Embryonic facial prominence (tissue), 1 donor: ENCODE data around the gene C2.
"Not testable (repeated sequence)": the region's sequence is repeated elsewhere in the genome, so short reads cannot be mapped to it uniquely, and the experiment has no call there.

ENCODE experiments used
- DNase-seq: peaks from one replicate; pipeline ENCODE4 v3.0.0-alpha.2; 2016; ENCODE audit errors: extremely low spot score

Gene C2

DNA sequence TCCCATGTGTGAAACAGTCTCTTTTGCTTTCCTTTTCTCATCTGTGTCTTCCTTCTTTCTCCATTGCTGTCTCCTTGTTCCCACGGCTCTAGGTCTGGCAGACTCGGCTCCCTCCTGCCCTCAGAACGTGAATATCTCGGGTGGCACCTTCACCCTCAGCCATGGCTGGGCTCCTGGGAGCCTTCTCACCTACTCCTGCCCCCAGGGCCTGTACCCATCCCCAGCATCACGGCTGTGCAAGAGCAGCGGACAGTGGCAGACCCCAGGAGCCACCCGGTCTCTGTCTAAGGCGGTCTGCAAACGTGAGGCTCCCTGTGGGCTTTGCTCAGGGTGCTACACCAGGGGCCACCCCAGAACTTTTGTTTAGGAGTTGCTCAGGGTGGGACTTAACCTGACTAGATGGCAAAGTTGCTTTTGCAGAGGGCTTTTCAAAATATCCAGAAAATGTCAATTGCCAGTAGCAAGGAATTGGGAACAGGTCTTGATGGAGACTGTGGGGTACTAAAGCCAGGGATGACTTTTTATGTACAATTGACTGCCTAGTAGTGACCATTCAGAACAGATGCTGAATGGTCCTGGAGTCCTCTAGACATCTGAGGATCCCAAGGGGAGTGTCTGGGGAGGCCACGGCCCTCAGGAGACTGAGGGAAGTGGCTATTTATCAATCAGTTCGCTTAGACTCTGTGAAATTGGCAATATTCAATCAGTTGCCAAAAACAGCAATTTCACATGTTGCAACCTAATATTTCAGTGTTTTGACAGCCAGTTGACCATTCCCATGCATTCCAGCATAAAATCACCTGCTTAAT lies 550 bp downstream of the C2 start:
- DNase-seq, result no peak

GRCh38 chr6:31928672-31928939 lies 1.1 kb downstream of the C2 start:
- DNase-seq, result no peak

DNA sequence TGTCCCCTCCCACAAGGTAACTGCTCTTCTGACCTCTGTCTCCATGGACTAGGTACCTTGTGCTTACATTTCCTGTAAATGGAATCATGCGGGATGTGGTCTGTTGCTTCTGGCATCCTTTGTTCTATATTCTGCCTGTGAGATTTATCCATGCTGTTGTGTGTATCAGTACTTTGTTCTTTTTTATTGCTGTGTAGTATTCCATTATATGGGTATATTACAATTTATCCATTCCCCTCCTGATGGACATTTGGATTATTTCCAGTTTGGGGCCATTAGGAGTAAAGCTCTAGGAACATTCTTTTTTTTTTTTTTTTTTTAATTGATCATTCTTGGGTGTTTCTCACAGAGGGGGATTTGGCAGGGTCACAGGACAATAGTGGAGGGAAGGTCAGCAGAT lies 3.4 kb downstream of the C2 start:
- no peak for DNase-seq

GRCh38 chr6:31932137-31932536 lies 4.6 kb downstream of the C2 start:
- DNase-seq, result not testable (repeated sequence)

- no peak for DNase-seq
These were observed 6.0 kb downstream of the C2 start for GRCh38 chr6:31933537-31933936.

- DNase-seq, result no peak
These were observed 7.5 kb downstream of the C2 start for GRCh38 chr6:31935021-31935420.

DNA sequence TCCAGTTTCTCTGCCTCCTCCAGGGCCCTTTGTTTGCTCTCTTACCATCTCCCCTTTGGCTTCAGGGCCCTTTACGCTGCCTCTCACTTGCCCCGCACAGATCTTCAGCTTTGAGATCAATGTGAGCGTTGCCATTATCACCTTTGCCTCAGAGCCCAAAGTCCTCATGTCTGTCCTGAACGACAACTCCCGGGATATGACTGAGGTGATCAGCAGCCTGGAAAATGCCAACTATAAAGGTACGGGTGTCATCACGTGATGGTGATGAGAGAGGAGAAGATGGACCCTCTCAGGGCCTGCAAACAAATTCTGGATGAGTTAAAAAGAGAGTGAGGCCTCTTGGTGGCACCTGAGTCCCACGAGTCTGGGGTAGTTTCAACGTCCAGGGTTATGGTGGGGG lies 8.3 kb downstream of the C2 start:
- no peak for DNase-seq

DNA sequence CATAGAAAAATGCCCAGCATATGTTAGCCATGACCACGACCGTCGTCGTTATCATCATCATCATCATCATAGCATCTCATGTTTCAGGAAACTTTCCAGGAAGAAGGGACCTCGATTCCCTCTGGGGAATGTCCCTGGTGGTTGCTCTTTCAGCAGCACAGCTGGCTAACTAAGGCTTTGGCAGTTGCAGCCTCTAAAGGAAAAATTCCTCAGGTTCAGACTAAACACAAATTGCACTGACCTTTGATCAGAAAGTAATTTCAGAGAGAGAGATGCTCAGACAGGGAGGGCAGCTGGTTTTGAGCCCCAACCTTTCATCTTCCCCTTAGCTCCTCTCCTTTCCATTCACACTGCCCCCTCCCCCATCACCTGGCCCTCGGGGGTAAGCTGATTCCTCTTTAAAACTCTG lies 12.7 kb downstream of the C2 start:
- DNase-seq, result no peak

DNA sequence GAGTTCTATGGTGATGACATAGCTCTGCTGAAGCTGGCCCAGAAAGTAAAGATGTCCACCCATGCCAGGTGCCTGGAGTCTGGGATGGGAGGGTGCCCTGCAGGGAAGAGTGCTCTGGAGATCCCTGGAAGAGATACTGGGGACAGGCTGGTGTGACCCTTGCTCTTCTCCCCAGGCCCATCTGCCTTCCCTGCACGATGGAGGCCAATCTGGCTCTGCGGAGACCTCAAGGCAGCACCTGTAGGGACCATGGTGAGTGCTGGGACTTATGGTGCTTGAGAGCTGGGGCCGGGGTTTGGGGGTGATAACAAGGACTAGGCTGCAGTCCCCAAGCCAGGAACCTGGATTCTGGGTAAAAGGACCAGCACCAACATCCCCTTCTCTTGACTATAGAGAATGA lies 16.2 kb downstream of the C2 start:
- DNase-seq, result peak; percentile 1

DNA sequence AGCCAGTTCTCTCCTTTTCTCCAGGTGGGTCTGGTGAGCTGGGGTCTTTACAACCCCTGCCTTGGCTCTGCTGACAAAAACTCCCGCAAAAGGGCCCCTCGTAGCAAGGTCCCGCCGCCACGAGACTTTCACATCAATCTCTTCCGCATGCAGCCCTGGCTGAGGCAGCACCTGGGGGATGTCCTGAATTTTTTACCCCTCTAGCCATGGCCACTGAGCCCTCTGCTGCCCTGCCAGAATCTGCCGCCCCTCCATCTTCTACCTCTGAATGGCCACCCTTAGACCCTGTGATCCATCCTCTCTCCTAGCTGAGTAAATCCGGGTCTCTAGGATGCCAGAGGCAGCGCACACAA lies 17.6 kb downstream of the C2 start:
- DNase-seq, result no peak

DNA sequence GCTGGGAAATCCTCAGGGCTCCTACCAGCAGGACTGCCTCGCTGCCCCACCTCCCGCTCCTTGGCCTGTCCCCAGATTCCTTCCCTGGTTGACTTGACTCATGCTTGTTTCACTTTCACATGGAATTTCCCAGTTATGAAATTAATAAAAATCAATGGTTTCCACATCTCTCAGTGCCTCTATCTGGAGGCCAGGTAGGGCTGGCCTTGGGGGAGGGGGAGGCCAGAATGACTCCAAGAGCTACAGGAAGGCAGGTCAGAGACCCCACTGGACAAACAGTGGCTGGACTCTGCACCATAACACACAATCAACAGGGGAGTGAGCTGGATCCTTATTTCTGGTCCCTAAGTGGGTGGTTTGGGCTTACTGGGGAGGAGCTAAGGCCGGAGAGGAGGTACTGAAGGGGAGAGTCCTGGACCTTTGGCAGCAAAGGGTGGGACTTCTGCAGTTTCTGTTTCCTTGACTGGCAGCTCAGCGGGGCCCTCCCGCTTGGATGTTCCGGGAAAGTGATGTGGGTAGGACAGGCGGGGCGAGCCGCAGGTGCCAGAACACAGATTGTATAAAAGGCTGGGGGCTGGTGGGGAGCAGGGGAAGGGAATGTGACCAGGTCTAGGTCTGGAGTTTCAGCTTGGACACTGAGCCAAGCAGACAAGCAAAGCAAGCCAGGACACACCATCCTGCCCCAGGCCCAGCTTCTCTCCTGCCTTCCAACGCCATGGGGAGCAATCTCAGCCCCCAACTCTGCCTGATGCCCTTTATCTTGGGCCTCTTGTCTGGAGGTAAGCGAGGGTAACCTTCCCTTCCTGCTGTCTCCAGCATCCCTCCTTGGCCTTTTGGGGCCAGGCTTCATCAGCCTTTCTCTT lies 18.2 kb downstream of the C2 start, which contains the start of gene CFB:
Gene CFB, plus strand, starts transcription at position 589 of the 863 bp plus-strand sequence. Its CDS starts 127 bp downstream, at position 716.
- no peak for DNase-seq

- DNase-seq, result no peak
These were observed 18.9 kb downstream of the C2 start for GRCh38 chr6:31946370-31946885.

DNA sequence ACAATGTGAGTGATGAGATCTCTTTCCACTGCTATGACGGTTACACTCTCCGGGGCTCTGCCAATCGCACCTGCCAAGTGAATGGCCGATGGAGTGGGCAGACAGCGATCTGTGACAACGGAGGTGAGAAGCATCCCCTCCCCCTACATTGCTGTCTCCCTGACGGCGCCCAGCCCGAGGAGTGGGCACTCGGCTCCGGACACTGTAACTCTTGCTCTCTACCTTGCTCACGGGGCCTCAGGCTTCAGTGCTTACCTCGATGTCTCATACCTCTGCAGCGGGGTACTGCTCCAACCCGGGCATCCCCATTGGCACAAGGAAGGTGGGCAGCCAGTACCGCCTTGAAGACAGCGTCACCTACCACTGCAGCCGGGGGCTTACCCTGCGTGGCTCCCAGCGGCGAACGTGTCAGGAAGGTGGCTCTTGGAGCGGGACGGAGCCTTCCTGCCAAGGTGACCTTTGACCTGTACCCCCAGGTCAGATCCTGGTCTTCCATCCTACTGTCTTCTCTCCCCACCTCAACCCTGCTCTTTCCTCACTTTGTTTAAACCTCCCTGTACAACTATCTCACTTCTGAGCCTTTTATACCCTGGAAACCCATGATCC lies 19.7 kb downstream of the C2 start:
- no peak for DNase-seq

- no peak for DNase-seq
These were observed 20.3 kb downstream of the C2 start for GRCh38 chr6:31947864-31948263.

DNA sequence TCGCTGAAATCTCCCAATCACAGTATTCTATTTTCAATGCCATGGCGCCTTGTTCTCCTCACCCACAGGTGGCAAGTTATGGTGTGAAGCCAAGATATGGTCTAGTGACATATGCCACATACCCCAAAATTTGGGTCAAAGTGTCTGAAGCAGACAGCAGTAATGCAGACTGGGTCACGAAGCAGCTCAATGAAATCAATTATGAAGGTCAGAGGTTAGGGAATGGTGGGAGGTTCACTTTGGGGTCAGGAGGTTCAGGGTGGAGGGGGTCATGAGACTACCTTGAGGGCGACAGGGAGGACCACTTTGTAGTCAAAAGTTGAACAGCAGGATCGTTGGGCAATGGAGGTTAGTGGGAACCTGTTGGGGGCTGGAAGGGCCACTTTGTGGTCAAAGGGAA lies 20.8 kb downstream of the C2 start:
- no peak for DNase-seq

- no peak for DNase-seq
These were observed 21.4 kb downstream of the C2 start for GRCh38 chr6:31948753-31949413.

GRCh38 chr6:31949926-31950548 lies 22.5 kb downstream of the C2 start:
- no peak for DNase-seq

GRCh38 chr6:31952140-31952805 lies 24.8 kb downstream of the C2 start:
- DNase-seq, result no peak

GRCh38 chr6:31952890-31953289 lies 25.4 kb downstream of the C2 start:
- DNase-seq, result no peak

DNA sequence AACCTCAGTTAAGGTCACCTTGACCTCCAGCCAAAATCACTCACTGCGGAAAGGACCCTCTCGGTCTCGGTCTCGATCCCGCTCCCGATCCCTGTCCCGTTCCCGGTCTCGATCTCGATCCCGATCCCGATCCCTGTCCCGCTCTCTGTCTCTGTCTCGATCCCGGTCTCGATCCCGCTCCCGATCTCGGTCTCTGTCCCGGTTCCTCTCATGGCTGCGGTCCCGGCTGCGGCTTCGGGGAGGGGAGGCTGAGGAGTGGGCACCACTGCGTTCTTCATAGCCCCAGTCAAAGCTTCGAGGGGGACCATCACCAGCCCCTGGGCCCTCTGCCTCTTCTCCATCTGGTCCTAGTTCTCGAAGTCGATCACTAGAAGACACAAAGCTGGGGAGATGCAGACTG lies 27.0 kb downstream of the C2 start:
- no peak for DNase-seq

GRCh38 chr6:31956796-31957195 lies 29.3 kb downstream of the C2 start:
- DNase-seq, result no peak
